ENCODE results near the gene FCMR.

Gene FCMR

DNA sequence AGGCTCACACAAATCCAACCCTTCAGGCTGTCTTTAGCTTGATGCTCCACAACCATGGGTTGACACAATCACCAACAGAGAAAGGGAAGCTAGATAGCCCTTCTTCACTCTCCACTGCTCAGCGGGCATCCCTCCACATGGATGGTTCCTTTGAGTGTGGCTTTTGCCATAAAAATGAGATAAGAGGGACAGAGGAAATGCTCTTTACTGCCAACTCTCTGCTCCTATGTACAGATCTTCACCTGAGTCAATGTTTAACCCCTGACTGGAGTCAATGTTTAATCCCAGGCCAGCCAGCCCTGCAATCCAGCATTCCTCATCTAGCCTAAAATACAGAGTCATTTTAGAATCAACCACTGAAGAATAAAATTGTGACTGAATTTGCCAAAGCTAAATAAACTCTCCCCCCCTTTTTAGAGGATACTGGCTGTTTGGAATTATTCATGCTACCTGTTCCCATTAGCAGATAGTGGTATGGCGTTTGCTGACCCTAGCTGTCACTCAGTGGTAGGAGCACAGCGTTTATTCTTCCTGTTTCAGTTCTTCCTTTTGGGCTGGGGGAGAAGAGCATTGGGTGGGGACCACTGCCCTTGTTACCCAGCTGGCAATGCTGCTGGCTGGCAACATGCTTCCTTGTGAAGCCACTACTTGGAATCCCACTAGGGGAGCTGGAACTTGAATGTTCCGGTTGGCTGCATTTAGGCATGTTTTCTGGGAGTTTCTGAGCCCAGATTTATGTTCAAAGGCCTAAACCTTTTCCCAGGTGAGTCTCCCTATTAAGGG, 29.8 kb upstream of the FCMR start:
- DNase-seq (ENCODE audit: low read depth in 2 of 2) = no peak

- no peak for DNase-seq (ENCODE audit: low read depth in 2 of 2)
Observed at GRCh38 chr1:206949641-206950040, 27.9 kb upstream of the FCMR start.

- DNase-seq (ENCODE audit: low read depth in 2 of 2) = no peak
Observed at GRCh38 chr1:206949208-206949607, 27.5 kb upstream of the FCMR start.

- DNase-seq (ENCODE audit: low read depth in 2 of 2) = no peak
Observed at GRCh38 chr1:206947255-206947654, 25.5 kb upstream of the FCMR start.

- no peak for DNase-seq (ENCODE audit: low read depth in 2 of 2)
Observed at GRCh38 chr1:206946261-206946660, 24.5 kb upstream of the FCMR start, which contains the start of gene PIGR. Gene PIGR (minus strand): TSS chr1:206946466. CDS start chr1:206940531, 5,935 bp downstream.

GRCh38 chr1:206945779-206946178, 24.0 kb upstream of the FCMR start:
- DNase-seq (ENCODE audit: low read depth in 2 of 2) = no peak

DNA sequence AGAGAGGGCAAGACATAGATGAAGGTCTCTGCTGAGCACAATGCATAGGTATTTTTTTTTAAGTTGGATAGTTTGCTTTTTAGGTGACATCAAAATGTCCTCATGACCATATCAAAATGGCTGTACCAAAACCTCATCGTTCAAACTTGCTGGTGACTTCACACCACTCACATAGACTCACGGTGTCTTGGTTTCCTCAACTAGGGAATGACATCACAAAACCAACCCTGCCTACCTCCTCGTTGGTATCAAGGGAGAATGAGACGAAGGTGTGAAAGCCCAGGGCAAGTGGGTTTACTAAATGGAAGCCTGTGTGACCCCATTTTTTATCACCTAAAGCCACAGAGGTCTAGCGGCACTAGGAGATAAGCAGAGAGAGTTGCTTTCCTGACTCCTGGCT, 23.0 kb upstream of the FCMR start:
- no peak for DNase-seq (ENCODE audit: low read depth in 2 of 2)

DNA sequence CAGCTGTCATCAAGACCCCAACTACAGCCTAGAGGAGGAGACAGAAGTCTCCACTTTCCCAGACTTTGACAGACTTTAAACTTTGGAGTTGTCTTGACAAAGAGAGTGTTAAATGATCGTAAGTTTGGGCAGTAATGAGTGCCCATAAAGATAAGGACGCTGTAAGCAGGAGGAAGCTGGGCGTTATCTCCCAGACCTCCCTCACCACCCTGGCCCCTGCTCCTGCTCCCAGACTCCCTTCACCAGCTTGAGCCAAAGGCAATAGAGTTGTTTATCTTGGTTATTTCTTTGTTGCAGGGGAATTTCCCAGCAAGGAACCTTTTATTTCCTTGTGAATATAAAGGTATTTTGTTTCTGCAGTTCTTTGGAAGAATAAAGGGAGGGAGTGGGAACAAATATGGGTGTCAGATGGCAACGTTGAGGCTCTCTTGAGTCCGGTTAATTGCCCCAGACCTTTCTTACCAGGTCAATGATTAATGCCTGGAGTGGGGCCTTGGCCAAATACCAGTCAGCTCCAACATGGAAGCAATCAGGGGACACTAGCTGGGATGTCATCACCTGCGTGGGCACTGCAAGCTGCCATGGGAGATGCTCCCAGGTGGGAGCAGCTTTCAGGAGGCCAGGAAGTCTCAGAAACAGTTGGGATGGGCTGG, 20.2 kb upstream of the FCMR start:
- no peak for DNase-seq (ENCODE audit: low read depth in 2 of 2)

- DNase-seq (ENCODE audit: low read depth in 2 of 2) = no peak
Observed at GRCh38 chr1:206940588-206940936, 18.8 kb upstream of the FCMR start.

DNA sequence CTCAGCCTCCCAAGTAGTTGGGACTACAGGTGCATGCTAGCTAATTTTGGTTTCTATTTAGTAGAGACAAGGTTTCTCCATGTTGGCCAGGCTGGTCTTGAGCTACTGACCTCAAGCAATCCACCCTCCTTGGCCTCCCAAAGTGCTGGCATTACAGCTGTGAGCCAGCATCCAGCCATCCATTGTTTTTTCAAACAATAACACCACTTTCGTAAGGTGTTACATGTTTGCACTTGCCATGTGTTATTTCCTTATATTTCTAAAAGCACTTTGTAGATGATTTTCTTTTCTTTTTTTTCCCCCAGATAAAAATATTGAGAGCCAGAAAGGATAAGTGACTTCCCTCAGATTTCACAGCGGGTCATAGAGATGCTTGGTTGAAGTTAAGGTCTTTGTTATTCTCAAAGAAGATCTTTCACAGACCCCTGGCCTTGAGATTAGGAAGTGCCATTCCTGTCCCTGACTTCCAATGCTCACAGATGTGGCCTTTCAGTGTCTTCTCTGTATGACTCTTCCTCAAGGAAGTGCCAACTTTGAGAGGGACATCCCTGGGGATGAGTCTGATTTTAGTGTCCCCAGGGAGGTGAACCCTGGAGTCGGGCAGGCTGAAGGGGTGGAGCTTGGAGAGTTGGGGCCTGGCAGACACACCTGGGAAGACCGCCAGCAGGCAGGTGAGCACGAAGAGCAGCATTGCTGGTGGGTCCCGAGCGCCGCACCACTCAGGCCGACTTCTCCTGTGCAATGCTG, 18.3 kb upstream of the FCMR start:
- no peak for DNase-seq (ENCODE audit: low read depth in 2 of 2)

- no peak for DNase-seq (ENCODE audit: low read depth in 2 of 2)
Observed at GRCh38 chr1:206939131-206939530, 17.4 kb upstream of the FCMR start.

- no peak for DNase-seq (ENCODE audit: low read depth in 2 of 2)
Observed at GRCh38 chr1:206937425-206937824, 15.7 kb upstream of the FCMR start.

DNA sequence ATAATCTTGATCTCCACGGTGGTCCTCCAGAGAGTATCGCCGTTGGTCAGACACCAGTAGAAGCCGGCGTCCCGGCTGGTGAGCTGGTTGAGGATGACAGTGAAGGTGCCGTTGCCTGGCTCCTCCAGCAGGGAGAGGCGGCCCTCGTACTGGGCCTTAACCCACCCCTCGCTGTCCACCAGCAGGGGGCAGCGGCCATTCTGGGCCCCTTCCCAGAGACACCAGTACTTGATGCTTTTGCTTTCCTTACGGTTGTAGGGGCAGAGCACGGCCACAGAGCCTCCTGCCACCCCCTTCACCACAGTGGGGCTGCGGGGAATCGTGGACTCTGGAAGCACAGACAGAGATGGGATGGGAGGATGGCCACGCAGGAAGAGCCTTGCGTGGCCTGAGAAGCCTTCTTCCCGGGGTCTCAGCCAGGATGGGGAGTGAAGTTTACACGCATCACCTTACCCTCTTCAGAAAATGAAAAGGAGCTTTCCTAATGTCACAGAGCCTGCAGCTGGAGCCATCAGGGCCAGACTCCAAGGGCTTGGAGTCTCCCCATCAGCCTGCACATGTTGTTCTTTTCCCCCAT, 13.8 kb upstream of the FCMR start:
- no peak for DNase-seq (ENCODE audit: low read depth in 2 of 2)

GRCh38 chr1:206933333-206933945, 11.7 kb upstream of the FCMR start:
- no peak for DNase-seq (ENCODE audit: low read depth in 2 of 2)

- no peak for DNase-seq (ENCODE audit: low read depth in 2 of 2)
Observed at GRCh38 chr1:206932177-206932576, 10.4 kb upstream of the FCMR start.

DNA sequence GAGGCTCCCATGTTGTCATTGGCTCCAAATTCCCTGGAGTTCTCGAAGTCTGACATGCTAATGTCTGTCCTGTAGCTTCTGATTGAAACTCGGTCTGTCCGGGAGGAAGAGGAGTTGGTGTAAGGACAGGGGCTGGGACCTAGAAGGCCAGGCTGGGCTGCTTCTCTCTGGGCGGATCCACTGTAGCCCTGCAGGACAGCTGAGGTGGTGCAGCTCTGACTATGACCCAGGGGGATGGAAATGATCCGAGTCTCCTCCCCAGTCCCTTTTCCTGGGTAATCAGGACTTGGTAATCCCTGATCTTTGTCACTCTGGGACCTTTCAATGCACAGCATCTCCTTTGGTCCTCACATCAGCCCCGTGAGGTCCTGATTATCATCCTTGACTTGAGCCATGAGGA, 10.0 kb upstream of the FCMR start:
- DNase-seq (ENCODE audit: low read depth in 2 of 2) = no peak

GRCh38 chr1:206930210-206930798, 8.6 kb upstream of the FCMR start:
- DNase-seq (ENCODE audit: low read depth in 2 of 2) = no peak

DNA sequence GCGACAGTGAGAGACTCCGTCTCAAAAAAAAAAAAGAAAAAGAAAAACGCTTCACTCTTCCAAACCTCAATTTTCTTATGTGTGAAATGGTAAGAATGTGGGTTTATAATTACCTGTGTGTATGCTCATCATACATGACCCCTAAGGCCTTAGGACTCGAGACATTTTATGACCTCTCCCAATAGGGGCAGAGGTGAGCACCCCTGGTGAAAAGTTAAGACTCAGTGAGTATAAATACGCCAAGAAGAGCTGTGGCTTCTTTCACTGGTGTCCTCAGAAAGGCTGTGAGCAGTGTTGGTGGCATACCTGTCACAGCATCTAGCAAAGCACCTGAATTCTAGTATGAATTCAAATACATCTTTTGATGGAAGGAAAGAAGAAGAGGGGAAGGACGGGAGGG, 7.8 kb upstream of the FCMR start:
- no peak for DNase-seq (ENCODE audit: low read depth in 2 of 2)

DNA sequence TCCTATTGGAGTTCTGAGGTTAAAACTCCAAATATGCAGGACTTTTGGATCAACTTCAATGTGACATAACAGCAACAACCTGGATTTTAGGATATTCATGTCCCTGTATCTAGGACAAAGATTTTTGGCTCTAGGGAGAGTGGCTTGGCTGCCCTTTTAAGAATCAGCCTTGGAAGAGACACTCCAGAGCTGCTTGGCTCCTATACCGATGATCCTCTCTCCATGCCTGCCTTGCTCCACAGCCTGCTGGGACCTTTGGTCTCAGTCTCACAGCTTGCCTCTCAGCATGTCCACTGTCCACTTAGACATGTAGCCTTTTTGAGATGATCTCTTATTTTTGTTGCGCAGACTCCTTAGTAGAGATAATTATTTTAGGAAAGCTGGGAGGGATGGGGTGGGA, 4.5 kb upstream of the FCMR start:
- DNase-seq (ENCODE audit: low read depth in 2 of 2) = no peak

DNA sequence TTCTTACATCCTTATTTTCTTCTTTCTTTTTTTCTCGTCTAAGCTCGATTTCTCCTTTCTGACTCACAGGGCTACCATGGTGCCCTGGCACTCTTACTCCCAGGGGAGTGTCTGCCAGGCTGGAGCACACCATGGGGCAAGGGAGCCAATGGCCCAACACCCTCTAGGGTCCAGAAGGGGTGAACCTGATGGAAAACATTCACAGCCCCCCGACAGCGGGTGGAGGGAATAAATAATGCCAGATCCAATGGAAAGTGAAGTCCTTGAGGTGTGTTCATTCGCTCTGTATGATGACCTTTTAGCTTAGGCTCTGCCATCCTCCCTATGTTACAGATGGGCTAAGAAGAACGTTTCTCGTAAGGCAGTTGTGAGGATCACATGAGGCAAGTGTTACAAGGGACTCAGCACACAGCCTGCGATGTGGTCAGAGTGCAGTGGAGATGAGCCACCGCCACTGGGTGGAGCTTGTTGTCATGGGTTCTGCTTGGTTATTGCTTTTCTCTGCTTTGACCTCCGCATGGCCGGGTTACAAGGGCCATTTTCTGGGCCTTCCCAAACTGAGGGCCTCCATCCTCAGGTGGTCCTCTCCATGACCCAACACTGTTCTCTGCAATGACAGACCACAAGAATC, 3.5 kb upstream of the FCMR start:
- no peak for DNase-seq (ENCODE audit: low read depth in 2 of 2)

GRCh38 chr1:206924592-206925105, 2.9 kb upstream of the FCMR start:
- DNase-seq (ENCODE audit: low read depth in 2 of 2) = no peak

All from fibroblast of skin of left quadriceps (primary cell).